Uterus (tissue), 4 donors: Measurements from ENCODE around the gene DNAJB8. TPM values are rescaled to one million over a fixed set of nuclear protein-coding genes. Genes with fewer than 3 reads are reported as not detected.
A peak's percentile ranks its signal among the peaks of the same experiment; 100 is the strongest.

Experiments
- DNase-seq, 2 donors: peaks; one replicate each; pipeline ENCODE4 v3.0.0-alpha.2; 2019 to 2020
- H3K27ac ChIP-seq, 2 donors: fragments of 200-600 bp; sonication (generic); 1 replicate in 1 of 2; 2 replicates in 1 of 2; pipeline ENCODE4 v1.5.1; 2016 to 2018
- H3K27me3 ChIP-seq, 2 donors: fragments of 200-600 bp; sonication (generic); one replicate each; pipeline ENCODE4 v1.5.1; 2018 to 2019; ENCODE audit warnings: control low read depth in 1 of 2
- H3K36me3 ChIP-seq, 2 donors: fragments of 200-600 bp; sonication (generic); one replicate each; pipeline ENCODE4 v1.5.1; 2019; ENCODE audit warnings: control low read depth in 1 of 2
- H3K4me1 ChIP-seq, 2 donors: fragments of 200-600 bp; sonication (generic); one replicate each; pipeline ENCODE4 v1.5.1; 2018 to 2019; ENCODE audit warnings: control low read depth in 1 of 2
- H3K4me3 ChIP-seq, 2 donors: fragments of 200-600 bp; sonication (generic); 1 replicate in 1 of 2; 2 replicates in 1 of 2; pipeline ENCODE4 v1.5.1; 2018 to 2019; ENCODE audit warnings: mild to moderate bottlenecking in 1 of 2
- H3K9me3 ChIP-seq, 2 donors: fragments of 200-600 bp; sonication (generic); one replicate each; pipeline ENCODE4 v1.5.1; 2019; ENCODE audit warnings: control low read depth in 1 of 2
- POLR2A ChIP-seq, 2 donors: fragments of 450-650 bp; IDR thresholded peaks; one replicate each; pipeline ENCODE4 v1.6.1; 2016; ENCODE audit warnings: antibody characterized with exemption in 2 of 2, mild to moderate bottlenecking in 1 of 2, moderate library complexity in 1 of 2
- intact Hi-C: fragments of 100-400 bp; cut with DNase I; formaldehyde crosslinking; loops from one replicate; pipeline ENCODE4 v1.15.1; 2023; ENCODE audit warnings: low total_unique reads
- total RNA-seq, 4 donors: library from RNA; depleted of rRNA in 3 of 4; stranded (reverse); fragments of >200 nt in 3 of 4; gene quantifications; one replicate each; pipeline versions ENCODE4 v1.1.0 to v1.2.4, GENCODE V29; 2014 to 2023
- TF ChIP-seq, protein P1 (sequence below), 4 experiments: fragments of 200-600 bp in 2 of 4; fragments of 450-650 bp in 2 of 4; sonication (generic) in 2 of 4; IDR thresholded peaks; one replicate each; pipeline ENCODE4 v1.5.1; 2016 to 2019; ENCODE audit warnings: antibody characterized with exemption in 4 of 4, mild to moderate bottlenecking in 2 of 4, moderate library complexity in 1 of 4
- donor health status: DM: yes; HTN: yes; CAD: no.

DNAJB8 gene
- total RNA-seq, 4 donors from 2014 or later: not detected

DNA sequence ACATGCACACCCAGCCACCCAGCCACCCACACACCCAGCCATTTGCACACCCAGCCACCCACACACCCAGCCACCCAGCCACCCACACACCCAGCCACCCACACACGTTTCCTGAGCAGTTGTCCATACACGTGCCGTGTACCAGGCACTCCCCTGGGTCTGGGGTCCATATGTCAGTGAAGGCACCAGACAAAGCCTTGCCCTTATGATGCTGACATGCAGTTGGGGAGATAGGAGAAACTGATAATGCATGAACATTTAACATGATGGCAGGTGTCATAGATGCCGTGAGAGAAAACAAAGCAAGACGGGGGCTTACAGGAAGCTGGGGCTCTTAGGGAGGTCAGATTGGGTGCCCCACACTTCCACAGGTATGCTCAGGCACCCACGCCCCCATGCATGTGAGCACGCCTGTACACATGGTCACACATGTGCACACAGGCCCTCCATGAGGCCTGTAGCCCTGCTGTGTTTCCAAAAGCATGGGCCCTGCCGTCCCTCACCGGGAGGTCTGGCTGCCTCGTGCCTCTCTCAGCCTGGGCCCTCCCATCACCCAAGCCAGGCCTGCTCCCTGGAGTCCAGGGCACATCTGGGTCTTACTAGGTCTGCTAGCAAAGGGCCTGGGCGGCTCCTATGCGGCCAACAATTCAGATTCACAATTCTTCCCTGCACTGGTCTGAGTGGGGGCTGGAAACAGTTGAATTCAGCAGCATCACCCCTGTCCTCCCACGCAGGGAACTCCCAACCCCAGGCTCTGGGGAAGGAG is 3.6 kb upstream of the DNAJB8 start:
- peak; percentile 37 to 60 for DNase-seq
- Histone ChIP-seq H3K9me3 (no peaks in the 10 kb centered on the region), H3K4me1 (no peaks in the 10 kb centered on the region), H3K4me3 (no peak overlapping the region), H3K27me3 (no peaks in the 10 kb centered on the region), H3K27ac (peak overlapping the region in 1 of 2 donors; percentile 8), H3K36me3 (no peaks in the 10 kb centered on the region)
- intact Hi-C loops: no loop called here
- TF ChIP-seq, protein P1, sequence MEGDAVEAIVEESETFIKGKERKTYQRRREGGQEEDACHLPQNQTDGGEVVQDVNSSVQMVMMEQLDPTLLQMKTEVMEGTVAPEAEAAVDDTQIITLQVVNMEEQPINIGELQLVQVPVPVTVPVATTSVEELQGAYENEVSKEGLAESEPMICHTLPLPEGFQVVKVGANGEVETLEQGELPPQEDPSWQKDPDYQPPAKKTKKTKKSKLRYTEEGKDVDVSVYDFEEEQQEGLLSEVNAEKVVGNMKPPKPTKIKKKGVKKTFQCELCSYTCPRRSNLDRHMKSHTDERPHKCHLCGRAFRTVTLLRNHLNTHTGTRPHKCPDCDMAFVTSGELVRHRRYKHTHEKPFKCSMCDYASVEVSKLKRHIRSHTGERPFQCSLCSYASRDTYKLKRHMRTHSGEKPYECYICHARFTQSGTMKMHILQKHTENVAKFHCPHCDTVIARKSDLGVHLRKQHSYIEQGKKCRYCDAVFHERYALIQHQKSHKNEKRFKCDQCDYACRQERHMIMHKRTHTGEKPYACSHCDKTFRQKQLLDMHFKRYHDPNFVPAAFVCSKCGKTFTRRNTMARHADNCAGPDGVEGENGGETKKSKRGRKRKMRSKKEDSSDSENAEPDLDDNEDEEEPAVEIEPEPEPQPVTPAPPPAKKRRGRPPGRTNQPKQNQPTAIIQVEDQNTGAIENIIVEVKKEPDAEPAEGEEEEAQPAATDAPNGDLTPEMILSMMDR (IDR thresholded peaks at IDR 0.05): no peak
- no peak for TF ChIP-seq POLR2A (IDR thresholded peaks at IDR 0.05)

DNA sequence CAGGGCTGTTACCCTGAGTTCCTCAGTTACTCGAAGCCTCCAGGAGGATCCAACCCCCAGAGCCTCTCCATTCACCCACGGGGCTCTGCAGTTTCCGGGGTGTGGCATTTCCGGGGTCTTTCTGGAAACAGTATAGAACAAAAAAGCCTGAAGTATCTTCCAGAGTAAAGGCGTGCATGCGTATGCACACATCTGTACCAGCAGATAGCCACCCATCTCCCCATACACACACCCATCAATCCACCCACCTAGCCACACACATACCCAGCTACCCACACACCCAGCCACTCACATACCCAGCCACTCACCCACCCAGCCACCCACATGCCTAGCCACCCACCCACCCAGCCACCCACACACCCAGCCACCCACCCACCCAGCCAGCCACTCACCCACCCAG is 2.9 kb upstream of the DNAJB8 start:
- Histone ChIP-seq H3K9me3 (no peaks in the 10 kb centered on the region), H3K4me1 (no peaks in the 10 kb centered on the region), H3K36me3 (no peaks in the 10 kb centered on the region), H3K27me3 (no peaks in the 10 kb centered on the region), H3K27ac (no peak overlapping the region), H3K4me3 (no peak overlapping the region)
- TF ChIP-seq POLR2A (IDR thresholded peaks at IDR 0.05): no peak
- TF ChIP-seq, protein P1 (IDR thresholded peaks at IDR 0.05): no peak
- DNase-seq: no peak
- intact Hi-C loops: no loop called here

DNA sequence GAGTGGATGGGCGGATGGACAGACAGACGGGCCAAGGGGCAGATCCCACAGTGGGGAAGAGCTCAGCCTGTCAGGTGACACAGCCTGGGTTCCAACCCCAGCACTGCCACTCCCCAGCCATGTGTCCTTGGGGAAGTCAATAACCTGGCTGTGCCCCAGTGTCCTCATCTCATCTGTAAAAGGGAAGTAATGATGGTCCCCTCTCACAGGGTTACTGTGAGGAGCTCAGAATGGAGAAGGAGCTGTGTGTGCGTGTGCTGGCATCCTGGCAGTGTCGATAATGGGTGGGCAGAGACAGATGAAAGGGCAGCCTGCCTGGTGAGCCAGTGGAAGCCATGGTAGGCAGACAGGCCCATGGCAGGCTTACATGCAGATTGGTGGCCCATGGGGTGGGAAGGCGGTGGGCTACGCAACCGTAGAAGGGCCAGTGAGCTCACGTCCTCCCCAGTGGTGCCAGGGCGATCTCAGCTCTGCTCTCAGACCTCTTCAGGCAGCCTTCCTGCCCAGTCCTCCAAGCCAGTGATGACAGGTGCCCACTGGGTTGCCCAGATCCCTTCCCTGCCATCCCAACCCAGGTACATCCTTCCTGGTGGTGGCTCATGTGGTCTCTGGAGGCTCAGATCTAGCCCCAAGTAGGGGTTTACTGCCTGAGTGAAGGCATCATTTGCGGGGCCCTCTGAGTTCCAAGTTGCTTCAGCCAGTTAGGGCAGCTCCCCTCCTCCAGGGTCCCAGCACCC is 2.3 kb upstream of the DNAJB8 start:
- no peak overlapping the region for H3K27ac ChIP-seq
- H3K36me3 ChIP-seq: no peaks in the 10 kb centered on the region
- H3K27me3 ChIP-seq: no peaks in the 10 kb centered on the region
- H3K4me3 ChIP-seq: no peak overlapping the region
- no peak for TF ChIP-seq POLR2A (IDR thresholded peaks at IDR 0.05)
- TF ChIP-seq, protein P1 (IDR thresholded peaks at IDR 0.05): no peak
- no peaks in the 10 kb centered on the region for H3K4me1 ChIP-seq
- no peaks in the 10 kb centered on the region for H3K9me3 ChIP-seq
- no peak for DNase-seq
- intact Hi-C loops: no loop called here

DNA sequence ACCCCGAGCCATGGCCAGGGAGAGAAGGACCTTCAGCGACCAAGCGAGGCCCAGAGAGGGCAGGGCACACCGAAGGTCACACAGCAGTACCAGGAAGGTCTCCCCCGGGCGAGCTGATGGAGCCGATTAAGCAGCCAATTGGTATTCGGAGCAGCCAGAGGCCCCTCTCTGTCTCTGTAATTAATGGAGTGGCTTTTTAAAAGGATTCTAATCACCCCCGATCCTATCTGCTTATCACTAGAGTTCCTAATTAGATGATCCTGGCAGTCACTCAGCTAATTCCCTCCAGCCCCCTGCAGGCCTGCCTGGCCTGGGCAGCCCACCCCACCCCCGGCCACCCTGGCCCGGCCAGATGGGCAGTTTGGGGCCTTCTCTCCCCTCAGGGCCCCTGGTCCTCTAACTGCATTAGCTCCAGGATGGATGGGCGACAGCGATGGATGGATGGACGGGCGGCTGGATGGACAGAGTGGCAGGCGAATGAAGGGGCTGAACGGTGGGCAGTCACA is 1.6 kb upstream of the DNAJB8 start:
- H3K27ac ChIP-seq: no peak overlapping the region
- H3K36me3 ChIP-seq: no peaks in the 10 kb centered on the region
- no peaks in the 10 kb centered on the region for H3K27me3 ChIP-seq
- DNase-seq: no peak
- no peak overlapping the region for H3K4me3 ChIP-seq
- H3K9me3 ChIP-seq: no peaks in the 10 kb centered on the region
- TF ChIP-seq POLR2A (IDR thresholded peaks at IDR 0.05): no peak
- TF ChIP-seq, protein P1 (IDR thresholded peaks at IDR 0.05): no peak
- intact Hi-C loops: no loop called here
- H3K4me1 ChIP-seq: no peaks in the 10 kb centered on the region

DNA sequence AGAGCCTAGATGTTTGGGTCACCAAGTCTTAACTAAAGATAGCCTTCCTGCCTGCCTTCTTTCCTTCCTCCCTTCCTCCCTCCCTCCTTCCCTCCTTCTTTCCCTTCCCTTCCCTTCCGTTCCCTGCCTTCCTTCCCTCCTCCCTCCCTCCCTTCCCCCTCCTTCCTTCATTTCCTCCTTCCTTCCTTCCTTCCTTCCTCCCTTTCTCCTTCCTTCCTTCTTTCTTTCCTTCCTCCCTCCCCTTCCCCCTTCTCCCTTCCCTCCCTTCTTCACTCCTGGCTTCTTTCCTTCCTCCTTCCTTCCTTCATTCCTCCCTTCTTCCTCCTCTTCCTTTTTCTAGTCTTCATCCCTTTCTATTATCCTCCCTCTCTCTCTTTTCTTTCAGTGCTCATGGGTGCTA is 2.0 kb downstream of the DNAJB8 start:
- Histone ChIP-seq H3K27ac (no peak overlapping the region), H3K9me3 (no peaks in the 10 kb centered on the region), H3K4me1 (no peaks in the 10 kb centered on the region), H3K4me3 (no peak overlapping the region), H3K27me3 (no peaks in the 10 kb centered on the region), H3K36me3 (no peaks in the 10 kb centered on the region)
- no peak for TF ChIP-seq POLR2A (IDR thresholded peaks at IDR 0.05)
- TF ChIP-seq, protein P1 (IDR thresholded peaks at IDR 0.05): no peak
- intact Hi-C loops: no loop called here
- no peak for DNase-seq
